Fibroblast of pulmonary artery (primary cell): Measurements from ENCODE around the gene GSE1.

Experiments used
- DNase-seq: peaks from one replicate; pipeline ENCODE4 v3.0.0-alpha.2; 2010; ENCODE audit warnings: low read depth
- H3K4me3 ChIP-seq: replicated peaks from 2 replicates; pipeline ENCODE4 v1.5.1; 2011; ENCODE audit warnings: low read depth, mild to moderate bottlenecking, control low read depth, low read length, moderate library complexity
- CTCF ChIP-seq: IDR thresholded peaks from 2 replicates; pipeline ENCODE4 v1.5.1; 2011; ENCODE audit warnings: mild to moderate bottlenecking, control low read depth, low read length, inconsistent platforms; ENCODE audit errors: missing control alignments

The GSE1 gene

GRCh38 chr16:85667841-85668413, 54.8 kb downstream of the GSE1 start:
- no peak overlapping the region for H3K4me3 ChIP-seq
- DNase-seq: no peak
- no peak for TF ChIP-seq CTCF

- DNase-seq: no peak
- TF ChIP-seq CTCF: no peak
- H3K4me3 ChIP-seq: no peak overlapping the region
Observed at GRCh38 chr16:85668676-85669424, 55.7 kb downstream of the GSE1 start.

GRCh38 chr16:85670840-85671239, 57.7 kb downstream of the GSE1 start:
- no peak for DNase-seq
- TF ChIP-seq CTCF: no peak
- H3K4me3 ChIP-seq: no peak overlapping the region

- TF ChIP-seq CTCF: no peak
- peak; percentile 78 for DNase-seq
- H3K4me3 ChIP-seq: no peak overlapping the region
Observed at GRCh38 chr16:85673529-85674417, 60.7 kb downstream of the GSE1 start.

GRCh38 chr16:85674418-85674755, 61.3 kb downstream of the GSE1 start:
- H3K4me3 ChIP-seq: no peak overlapping the region
- TF ChIP-seq CTCF: no peak
- no peak for DNase-seq

GRCh38 chr16:85674828-85675227, 61.7 kb downstream of the GSE1 start:
- H3K4me3 ChIP-seq: no peak overlapping the region
- no peak for DNase-seq
- TF ChIP-seq CTCF: no peak
